Mammary epithelial cell (primary cell): ENCODE results near the gene EEA1.

Source experiments
- CTCF ChIP-seq, 2 donors: IDR thresholded peaks in 1 of 2; conservative IDR thresholded peaks in 1 of 2; 2 replicates each; pipeline ENCODE4 v1.5.1; 2011 to 2012; ENCODE audit warnings: inconsistent platforms in 2 of 2, low read length in 2 of 2, mild to moderate bottlenecking in 2 of 2, control low read depth in 1 of 2, low read depth in 1 of 2; ENCODE audit not compliant: insufficient read depth in 1 of 2; ENCODE audit errors: extremely low read depth in 1 of 2
- EZH2 ChIP-seq: IDR thresholded peaks from 2 replicates; pipeline ENCODE4 v1.6.1; 2012; ENCODE audit warnings: low read length, inconsistent platforms, borderline replicate concordance

- no peak for TF ChIP-seq EZH2
- no peak for TF ChIP-seq CTCF (conservative IDR thresholded peaks at IDR 0.05 in 1 of 2, IDR thresholded peaks at IDR 0.05 in 1 of 2; ENCODE audit: extremely low read depth in 1 of 2, insufficient read depth in 1 of 2, low read depth in 1 of 2, low read length in 2 of 2)
Measured at GRCh38 chr12:92737855-92738850, 190.9 kb downstream of the EEA1 start.
